GM21447 (cell line): Measurements from ENCODE around the gene ZNF326.

Experiments used
- ATAC-seq: cut with Tn5 transposase; IDR thresholded peaks from one replicate; pipeline ENCODE4 v1.9.1; 2021; ENCODE audit not compliant: unreplicated experiment

The ZNF326 gene

GRCh38 chr1:90067194-90067931, 72.5 kb downstream of the ZNF326 start:
- no peak for ATAC-seq

- ATAC-seq: no peak
These were observed 73.8 kb downstream of the ZNF326 start for GRCh38 chr1:90068611-90069280.

- no peak for ATAC-seq
These were observed 79.2 kb downstream of the ZNF326 start for GRCh38 chr1:90074137-90074536.

GRCh38 chr1:90074566-90074965, 79.7 kb downstream of the ZNF326 start:
- no peak for ATAC-seq

GRCh38 chr1:90074970-90075391, 80.1 kb downstream of the ZNF326 start:
- ATAC-seq: no peak

- no peak for ATAC-seq
These were observed 89.1 kb downstream of the ZNF326 start for GRCh38 chr1:90083995-90084394.
